Fibroblast of villous mesenchyme (primary cell): ENCODE measurements around the gene ACOT8. TPM values are rescaled to one million over a fixed set of nuclear protein-coding genes. Genes with fewer than 3 reads are reported as not detected.
"Not testable (repeated sequence)": the region's sequence is repeated elsewhere in the genome, so short reads cannot be mapped to it uniquely, and the experiment has no call there.

Experiments
- DNase-seq: peaks from one replicate; pipeline ENCODE4 v3.0.0-alpha.2; 2010; ENCODE audit warnings: low read depth
- H3K4me3 ChIP-seq: 2 replicates; pipeline ENCODE4 v1.5.1; 2011; ENCODE audit warnings: low read depth, mild to moderate bottlenecking, low read length
- CTCF ChIP-seq: IDR thresholded peaks from 2 replicates; pipeline ENCODE4 v1.5.1; 2012; ENCODE audit warnings: low read depth, mild to moderate bottlenecking, low read length; ENCODE audit not compliant: insufficient read depth
- total RNA-seq: library from RNA; depleted of rRNA; stranded (reverse); fragments of >200 nt; gene quantifications from 2 replicates; pipeline ENCODE4 v1.2.3, GENCODE V29; 2012

The ACOT8 gene
- total RNA-seq, 1 donor, result 36.7 TPM

DNA sequence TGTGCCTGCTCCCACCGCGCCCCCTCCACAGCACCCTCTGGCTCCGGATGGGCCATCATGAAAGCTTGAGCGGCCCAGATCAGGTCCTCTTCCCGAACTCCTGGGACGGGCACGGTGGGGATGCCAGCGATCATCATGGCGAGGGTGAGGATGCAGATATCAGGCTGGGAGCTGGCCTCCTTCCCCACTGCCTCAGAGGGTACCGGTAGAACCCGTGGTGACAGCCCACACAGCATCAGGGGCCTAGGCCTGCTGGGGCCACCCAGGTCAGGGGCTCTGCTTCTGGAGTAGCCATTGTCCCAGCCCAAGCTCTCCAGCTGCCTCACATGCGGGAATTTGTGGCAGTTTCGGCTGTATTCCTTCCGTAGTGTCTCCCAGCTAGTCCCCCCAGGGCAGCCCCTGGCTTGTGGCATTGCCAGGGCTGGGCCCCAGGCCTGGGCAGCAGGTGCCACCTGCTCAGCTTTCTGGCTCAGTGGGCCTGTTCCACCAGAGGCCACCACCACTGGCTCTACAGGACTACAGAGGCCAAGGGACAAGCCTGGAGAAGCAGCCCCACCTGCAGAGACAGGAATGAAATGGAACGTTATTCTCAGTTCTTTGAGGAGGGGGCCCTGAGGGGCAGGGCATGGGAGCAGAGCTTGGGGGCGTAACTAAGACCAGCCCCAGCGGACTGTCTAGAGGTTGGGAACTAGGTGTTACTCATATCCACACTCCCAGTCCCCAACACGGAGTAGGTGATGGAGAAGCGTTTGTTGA, 29.6 kb upstream of the ACOT8 start:
- DNase-seq, result no peak
- no peak overlapping the region for H3K4me3 ChIP-seq
- TF ChIP-seq CTCF, result no peak

- no peak for DNase-seq
- no peak for TF ChIP-seq CTCF
- no peak overlapping the region for H3K4me3 ChIP-seq
Observed at GRCh38 chr20:45883100-45883469, 25.9 kb upstream of the ACOT8 start.

DNA sequence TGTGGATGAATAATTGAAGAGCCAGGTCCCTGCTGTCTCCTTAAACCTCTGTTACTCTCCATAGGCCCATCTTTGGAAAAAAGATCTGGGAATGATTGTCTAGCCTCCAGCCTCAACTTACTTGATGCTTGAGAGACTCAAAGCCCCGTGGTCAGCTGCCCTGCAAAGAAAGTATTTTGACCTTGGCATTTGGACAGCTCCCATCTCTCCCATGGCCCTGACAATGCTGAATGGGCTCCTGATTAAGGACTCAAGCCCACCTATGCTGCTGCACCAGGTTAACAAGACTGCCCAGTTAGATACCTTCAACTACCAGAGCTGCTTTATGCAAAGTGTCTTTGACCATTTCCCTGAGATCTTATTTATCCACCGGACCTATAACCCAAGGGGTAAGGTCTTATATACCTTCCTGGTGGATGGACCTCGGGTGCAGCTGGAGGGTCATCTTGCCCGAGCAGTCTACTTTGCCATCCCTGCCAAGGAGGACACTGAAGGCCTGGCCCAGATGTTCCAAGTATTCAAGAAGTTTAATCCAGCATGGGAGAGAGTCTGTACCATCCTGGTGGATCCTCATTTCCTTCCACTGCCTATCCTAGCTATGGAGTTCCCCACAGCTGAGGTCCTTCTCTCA, 25.4 kb upstream of the ACOT8 start:
- TF ChIP-seq CTCF, result no peak
- no peak overlapping the region for H3K4me3 ChIP-seq
- no peak for DNase-seq

GRCh38 chr20:45880988-45881788, 24.0 kb upstream of the ACOT8 start, which contains the start of gene ZSWIM1:
Gene ZSWIM1, plus strand, starts transcription at chr20:45881227. Its CDS starts 1,366 bp downstream, at chr20:45882593.
- no peak for TF ChIP-seq CTCF
- DNase-seq, result peak; percentile 99
- peak within 1 kb of the TSS; percentile 75 for H3K4me3 ChIP-seq

GRCh38 chr20:45878076-45878761, 21.0 kb upstream of the ACOT8 start:
- TF ChIP-seq CTCF, result no peak
- DNase-seq, result peak; percentile 67
- no peak overlapping the region for H3K4me3 ChIP-seq

DNA sequence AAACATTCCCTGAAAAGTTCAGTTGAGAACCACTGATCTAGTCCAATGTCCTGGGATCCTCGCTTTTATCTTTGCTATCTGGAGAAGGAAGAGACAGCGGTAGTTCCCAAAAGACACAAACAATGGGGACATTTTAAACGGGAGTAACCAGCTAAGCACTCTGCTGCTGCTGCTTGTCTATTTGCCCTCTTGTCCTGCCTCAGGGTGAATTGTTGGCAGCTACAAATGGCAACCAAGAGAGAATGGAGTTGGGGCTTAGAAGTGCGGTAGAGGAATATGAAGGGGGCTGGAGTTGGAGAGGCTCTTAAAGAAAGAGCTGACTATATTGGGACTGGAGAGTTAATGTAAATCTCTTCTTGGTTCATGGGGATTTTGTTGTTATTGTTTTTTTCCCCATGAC, 17.4 kb upstream of the ACOT8 start:
- H3K4me3 ChIP-seq, result no peak overlapping the region
- no peak for DNase-seq
- no peak for TF ChIP-seq CTCF

GRCh38 chr20:45874104-45874481, 16.9 kb upstream of the ACOT8 start:
- H3K4me3 ChIP-seq, DNase-seq: not testable (repeated sequence)
